OCI-LY1 (cell line): ENCODE measurements around the gene SMOC2.

ENCODE experiments used
- CTCF ChIP-seq: fragments of 200-600 bp; sonication (generic), shearing (Covaris generic); IDR thresholded peaks from 2 replicates; pipeline ENCODE4 v1.5.1; 2017; ENCODE audit warnings: mild to moderate bottlenecking, antibody characterized with exemption, low read length, moderate library complexity, mixed read lengths
- EZH2 ChIP-seq: fragments of 200-600 bp; sonication (generic), shearing (Covaris generic); IDR thresholded peaks from 2 replicates; pipeline ENCODE4 v1.8.0; 2017; ENCODE audit warnings: borderline replicate concordance, mixed run types, mild to moderate bottlenecking, antibody characterized with exemption, low read length, moderate library complexity, mixed read lengths

- TF ChIP-seq CTCF = no peak
- no peak for TF ChIP-seq EZH2
Observed at GRCh38 chr6:168563656-168564055, 122.7 kb downstream of the SMOC2 start.
